Nephron progenitor cell (in vitro differentiated cells): ENCODE measurements around the gene RNF115.
A peak's percentile ranks its signal among the peaks of the same experiment; 100 is the strongest.

ENCODE experiments used
- DNase-seq: peaks from one replicate; pipeline ENCODE4 v3.0.0; 2021
- H3K27ac Mint-ChIP-seq: 2 replicates; pipeline ENCODE4 v1.8.0; 2021; ENCODE audit warnings: mild to moderate bottlenecking, moderate library complexity, mixed read lengths
- H3K27me3 Mint-ChIP-seq: 2 replicates; pipeline ENCODE4 v1.8.0; 2021; ENCODE audit warnings: mild to moderate bottlenecking, low read depth, mixed read lengths; ENCODE audit not compliant: poor library complexity
- H3K36me3 Mint-ChIP-seq: 2 replicates; pipeline ENCODE4 v1.8.0; 2021; ENCODE audit warnings: low read depth, mixed read lengths
- H3K4me1 Mint-ChIP-seq: 2 replicates; pipeline ENCODE4 v1.8.0; 2021; ENCODE audit warnings: mixed read lengths
- H3K4me3 Mint-ChIP-seq: 2 replicates; pipeline ENCODE4 v1.8.0; 2021; ENCODE audit warnings: mild to moderate bottlenecking, moderate library complexity, mixed read lengths
- H3K9me3 Mint-ChIP-seq: 2 replicates; pipeline ENCODE4 v1.8.0; 2021; ENCODE audit warnings: mild to moderate bottlenecking, moderate library complexity, mixed read lengths
- TF ChIP-seq, protein P1 (sequence below): fragments of 200-600 bp; sonication (generic); IDR thresholded peaks from 2 replicates; pipeline ENCODE4 v1.5.0; 2021; ENCODE audit warnings: antibody characterized with exemption

Gene RNF115

DNA sequence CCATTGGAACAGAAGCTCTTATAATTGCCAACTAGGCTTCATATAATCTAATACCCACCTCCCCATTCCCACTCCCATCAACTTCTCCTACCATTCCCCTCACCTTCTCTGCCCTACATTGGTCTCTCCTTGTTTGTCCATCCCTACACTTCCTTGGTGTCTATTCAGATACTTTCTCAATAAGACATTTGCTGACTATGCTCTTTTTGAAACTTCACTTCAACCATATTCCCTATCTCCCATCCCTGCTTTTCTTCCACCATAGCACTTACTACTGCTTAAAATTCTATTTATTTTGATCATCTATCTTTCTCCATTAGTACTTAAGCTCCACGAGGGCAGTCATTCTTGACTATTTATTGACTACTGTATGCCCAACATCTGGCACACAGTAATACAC is 64.2 kb downstream of the RNF115 start:
- H3K9me3 Mint-ChIP-seq: peaks cover 39% of the 10 kb centered on the region
- H3K4me3 Mint-ChIP-seq: no peak overlapping the region
- no peak overlapping the region for H3K27ac Mint-ChIP-seq
- TF ChIP-seq, protein P1, sequence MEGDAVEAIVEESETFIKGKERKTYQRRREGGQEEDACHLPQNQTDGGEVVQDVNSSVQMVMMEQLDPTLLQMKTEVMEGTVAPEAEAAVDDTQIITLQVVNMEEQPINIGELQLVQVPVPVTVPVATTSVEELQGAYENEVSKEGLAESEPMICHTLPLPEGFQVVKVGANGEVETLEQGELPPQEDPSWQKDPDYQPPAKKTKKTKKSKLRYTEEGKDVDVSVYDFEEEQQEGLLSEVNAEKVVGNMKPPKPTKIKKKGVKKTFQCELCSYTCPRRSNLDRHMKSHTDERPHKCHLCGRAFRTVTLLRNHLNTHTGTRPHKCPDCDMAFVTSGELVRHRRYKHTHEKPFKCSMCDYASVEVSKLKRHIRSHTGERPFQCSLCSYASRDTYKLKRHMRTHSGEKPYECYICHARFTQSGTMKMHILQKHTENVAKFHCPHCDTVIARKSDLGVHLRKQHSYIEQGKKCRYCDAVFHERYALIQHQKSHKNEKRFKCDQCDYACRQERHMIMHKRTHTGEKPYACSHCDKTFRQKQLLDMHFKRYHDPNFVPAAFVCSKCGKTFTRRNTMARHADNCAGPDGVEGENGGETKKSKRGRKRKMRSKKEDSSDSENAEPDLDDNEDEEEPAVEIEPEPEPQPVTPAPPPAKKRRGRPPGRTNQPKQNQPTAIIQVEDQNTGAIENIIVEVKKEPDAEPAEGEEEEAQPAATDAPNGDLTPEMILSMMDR: no peak
- no peaks in the 10 kb centered on the region for H3K4me1 Mint-ChIP-seq
- H3K27me3 Mint-ChIP-seq: no peaks in the 10 kb centered on the region
- no peak for DNase-seq
- peaks cover 83% of the 10 kb centered on the region for H3K36me3 Mint-ChIP-seq

GRCh38 chr1:145758575-145758974 is 65.3 kb downstream of the RNF115 start:
- peaks cover 33% of the 10 kb centered on the region for H3K9me3 Mint-ChIP-seq
- H3K27ac Mint-ChIP-seq: no peak overlapping the region
- no peaks in the 10 kb centered on the region for H3K4me1 Mint-ChIP-seq
- H3K4me3 Mint-ChIP-seq: no peak overlapping the region
- H3K27me3 Mint-ChIP-seq: no peaks in the 10 kb centered on the region
- peaks cover 79% of the 10 kb centered on the region for H3K36me3 Mint-ChIP-seq
- no peak for DNase-seq
- TF ChIP-seq, protein P1: no peak

DNA sequence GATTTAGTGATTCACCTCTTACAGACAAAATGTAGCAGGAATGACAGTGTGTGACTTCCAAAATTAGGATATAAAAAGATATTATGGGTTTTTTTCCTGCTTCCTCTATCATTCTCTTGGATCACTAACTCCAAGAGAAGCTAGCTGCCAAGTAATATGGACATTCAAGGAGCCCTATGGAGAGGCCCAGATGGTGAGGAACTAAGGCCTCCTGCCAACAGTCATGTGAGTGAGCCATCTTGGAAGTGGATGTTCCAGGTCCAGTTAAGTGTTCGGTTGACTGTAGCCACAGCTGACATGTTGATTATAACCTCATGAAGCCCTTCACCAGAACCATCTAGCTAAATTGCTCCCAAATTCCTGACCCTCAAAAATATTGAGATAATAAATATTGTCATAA is 65.8 kb downstream of the RNF115 start:
- H3K36me3 Mint-ChIP-seq: peaks cover 74% of the 10 kb centered on the region
- no peak overlapping the region for H3K27ac Mint-ChIP-seq
- TF ChIP-seq, protein P1: no peak

DNA sequence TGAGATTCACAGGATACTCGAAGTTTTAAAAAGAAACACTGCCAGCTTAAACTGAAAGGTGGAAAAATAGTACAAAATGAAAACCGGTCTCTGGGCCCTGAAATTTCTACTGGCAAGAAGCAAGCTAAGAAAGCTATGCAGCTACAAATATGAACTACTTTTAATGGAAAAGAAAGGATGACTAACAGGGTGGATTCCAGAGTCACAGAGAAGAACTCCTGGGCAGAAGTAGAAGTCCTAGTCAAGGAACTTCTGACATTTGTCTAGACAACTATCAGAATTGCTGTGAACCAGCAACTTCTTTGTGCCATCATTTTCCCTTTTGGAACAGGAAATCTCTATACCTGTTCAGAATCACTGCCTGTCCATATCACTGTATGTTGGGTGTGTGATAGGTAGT is 66.5 kb downstream of the RNF115 start:
- Mint-ChIP-seq H3K4me1 (no peaks in the 10 kb centered on the region), H3K36me3 (peaks cover 67% of the 10 kb centered on the region), H3K27me3 (no peaks in the 10 kb centered on the region), H3K9me3 (peaks cover 21% of the 10 kb centered on the region), H3K4me3 (no peak overlapping the region), H3K27ac (no peak overlapping the region)
- no peak for DNase-seq
- TF ChIP-seq, protein P1: no peak

More for the DNA sequence above, 65.8 kb downstream of the RNF115 start:
- Mint-ChIP-seq H3K4me1 (no peaks in the 10 kb centered on the region), H3K4me3 (no peak overlapping the region), H3K9me3 (peaks cover 28% of the 10 kb centered on the region), H3K27me3 (no peaks in the 10 kb centered on the region)
- DNase-seq: no peak

GRCh38 chr1:145751491-145752037 is 72.3 kb downstream of the RNF115 start:
- H3K4me3 Mint-ChIP-seq: no peak overlapping the region
- H3K4me1 Mint-ChIP-seq: no peaks in the 10 kb centered on the region
- peaks cover 44% of the 10 kb centered on the region for H3K36me3 Mint-ChIP-seq
- H3K27ac Mint-ChIP-seq: peak overlapping the region; percentile 13
- TF ChIP-seq, protein P1: no peak
- H3K9me3 Mint-ChIP-seq: no peaks in the 10 kb centered on the region
- no peaks in the 10 kb centered on the region for H3K27me3 Mint-ChIP-seq
- DNase-seq: no peak

- TF ChIP-seq, protein P1: no peak
- no peak overlapping the region for H3K4me3 Mint-ChIP-seq
- H3K4me1 Mint-ChIP-seq: no peaks in the 10 kb centered on the region
- no peak overlapping the region for H3K27ac Mint-ChIP-seq
- H3K9me3 Mint-ChIP-seq: no peaks in the 10 kb centered on the region
- no peak for DNase-seq
- H3K36me3 Mint-ChIP-seq: peaks cover 42% of the 10 kb centered on the region
- H3K27me3 Mint-ChIP-seq: no peaks in the 10 kb centered on the region
Observed at GRCh38 chr1:145750426-145750825, 73.5 kb downstream of the RNF115 start.
